A673 (cell line): ENCODE measurements around the gene NUBPL.

ENCODE experiments used
- EZH2 ChIP-seq: fragments of 200-600 bp; sonication (generic); IDR thresholded peaks from 2 replicates; pipeline ENCODE4 v1.6.1; 2017; ENCODE audit warnings: borderline replicate concordance, low read depth, mild to moderate bottlenecking, mixed read lengths, antibody characterized with exemption, low read length; ENCODE audit not compliant: poor library complexity, severe bottlenecking
- TF ChIP-seq, protein P1 (sequence below): fragments of 300-800, 200-600 bp; sonication (generic); conservative IDR thresholded peaks from 2 replicates; pipeline ENCODE4 v1.5.1; 2017; ENCODE audit warnings: low read depth, mild to moderate bottlenecking, antibody characterized with exemption, low read length, moderate library complexity, mixed read lengths

DNA sequence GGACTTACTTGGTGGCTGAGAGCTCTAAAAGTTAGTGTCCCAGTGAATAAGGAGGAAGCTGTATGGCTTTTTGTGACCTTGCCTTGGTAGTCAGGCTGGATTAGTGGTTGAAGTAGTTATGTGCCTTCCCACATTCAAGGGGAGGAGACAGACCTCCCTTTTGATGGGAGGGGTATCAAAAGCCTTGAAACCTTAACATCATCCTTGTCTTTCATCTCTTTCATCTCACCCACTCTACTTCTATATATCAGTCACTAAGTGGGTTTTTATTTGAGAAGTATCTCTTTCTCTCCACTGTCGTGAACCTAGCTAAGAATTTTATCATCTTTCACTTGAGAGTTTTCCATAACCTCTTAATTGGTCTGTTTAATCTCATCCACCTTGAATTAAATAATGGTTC, 15.7 kb downstream of the NUBPL start:
- TF ChIP-seq, protein P1, sequence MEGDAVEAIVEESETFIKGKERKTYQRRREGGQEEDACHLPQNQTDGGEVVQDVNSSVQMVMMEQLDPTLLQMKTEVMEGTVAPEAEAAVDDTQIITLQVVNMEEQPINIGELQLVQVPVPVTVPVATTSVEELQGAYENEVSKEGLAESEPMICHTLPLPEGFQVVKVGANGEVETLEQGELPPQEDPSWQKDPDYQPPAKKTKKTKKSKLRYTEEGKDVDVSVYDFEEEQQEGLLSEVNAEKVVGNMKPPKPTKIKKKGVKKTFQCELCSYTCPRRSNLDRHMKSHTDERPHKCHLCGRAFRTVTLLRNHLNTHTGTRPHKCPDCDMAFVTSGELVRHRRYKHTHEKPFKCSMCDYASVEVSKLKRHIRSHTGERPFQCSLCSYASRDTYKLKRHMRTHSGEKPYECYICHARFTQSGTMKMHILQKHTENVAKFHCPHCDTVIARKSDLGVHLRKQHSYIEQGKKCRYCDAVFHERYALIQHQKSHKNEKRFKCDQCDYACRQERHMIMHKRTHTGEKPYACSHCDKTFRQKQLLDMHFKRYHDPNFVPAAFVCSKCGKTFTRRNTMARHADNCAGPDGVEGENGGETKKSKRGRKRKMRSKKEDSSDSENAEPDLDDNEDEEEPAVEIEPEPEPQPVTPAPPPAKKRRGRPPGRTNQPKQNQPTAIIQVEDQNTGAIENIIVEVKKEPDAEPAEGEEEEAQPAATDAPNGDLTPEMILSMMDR = no peak
- TF ChIP-seq EZH2 = no peak
